G401 (cell line): ENCODE results near the gene SCUBE2. TPM values are rescaled to one million over a fixed set of nuclear protein-coding genes. Genes with fewer than 3 reads are reported as not detected.
A peak's percentile ranks its signal among the peaks of the same experiment; 100 is the strongest.
"Not testable (repeated sequence)": the region's sequence is repeated elsewhere in the genome, so short reads cannot be mapped to it uniquely, and the experiment has no call there.

Experiments
- DNase-seq: peaks from one replicate; pipeline ENCODE4 v3.0.0-alpha.2; 2015; ENCODE audit warnings: low spot score
- in situ Hi-C: cut with HindIII; loops from 2 replicates; pipeline ENCODE4 v1.10.0; 2016; ENCODE audit warnings: low sequenced_read_pairs, mixed read lengths
- total RNA-seq: library from RNA; depleted of rRNA; stranded (reverse); fragments of >200 nt; shearing (Covaris generic); gene quantifications from 2 replicates; pipeline ENCODE4 v1.2.3, GENCODE V29; 2014

Gene SCUBE2
- total RNA-seq, 1 experiment from 2014 or later: not detected

GRCh38 chr11:9022961-9023680 is 68.3 kb downstream of the SCUBE2 start:
- no peak for DNase-seq
- in situ Hi-C loops: no loop called here

GRCh38 chr11:9020916-9021315 is 70.5 kb downstream of the SCUBE2 start:
- no peak for DNase-seq
- in situ Hi-C loops: no loop called here

GRCh38 chr11:9019861-9020260 is 71.5 kb downstream of the SCUBE2 start:
- no peak for DNase-seq
- in situ Hi-C loops: no loop called here

GRCh38 chr11:9017773-9018172 is 73.6 kb downstream of the SCUBE2 start:
- in situ Hi-C loops: no loop called here
- DNase-seq: peak; percentile 34

- in situ Hi-C loops: no loop called here
- no peak for DNase-seq
Measured at GRCh38 chr11:9016916-9017642, 74.3 kb downstream of the SCUBE2 start.

- in situ Hi-C loops: no loop called here
- peak; percentile 100 for DNase-seq
Measured at GRCh38 chr11:9015677-9016076, 75.7 kb downstream of the SCUBE2 start.

- in situ Hi-C loops: no loop called here
- peak; percentile 43 for DNase-seq
Measured at GRCh38 chr11:9014826-9015225, 76.6 kb downstream of the SCUBE2 start.

- no peak for DNase-seq
- in situ Hi-C loops: no loop called here
Measured at GRCh38 chr11:9013373-9013772, 78.0 kb downstream of the SCUBE2 start.

GRCh38 chr11:9009538-9009937 is 81.9 kb downstream of the SCUBE2 start:
- in situ Hi-C loops, DNase-seq: not testable (repeated sequence)

- in situ Hi-C loops: no loop called here
Measured at GRCh38 chr11:9008661-9009060, 82.7 kb downstream of the SCUBE2 start.

GRCh38 chr11:9008011-9008550 is 83.3 kb downstream of the SCUBE2 start:
- no peak for DNase-seq
- in situ Hi-C loops: no loop called here

More at GRCh38 chr11:9008661-9009060, 82.7 kb downstream of the SCUBE2 start:
- no peak for DNase-seq

GRCh38 chr11:9005087-9005486 is 86.3 kb downstream of the SCUBE2 start:
- DNase-seq: peak; percentile 63
- in situ Hi-C loops: no loop called here

- in situ Hi-C loops: no loop called here
- DNase-seq: peak; percentile 32
Measured at GRCh38 chr11:9004183-9004926, 87.0 kb downstream of the SCUBE2 start.

- peak; percentile 85 for DNase-seq
- in situ Hi-C loops: no loop called here
Measured at GRCh38 chr11:9003573-9004182, 87.7 kb downstream of the SCUBE2 start, which contains the start of gene NRIP3. Gene NRIP3 (minus strand): TSS chr11:9004001. CDS start chr11:9003935, 66 bp downstream.

GRCh38 chr11:9002920-9003572 is 88.4 kb downstream of the SCUBE2 start:
- in situ Hi-C loops: no loop called here

GRCh38 chr11:9001736-9002135 is 89.7 kb downstream of the SCUBE2 start:
- DNase-seq: peak; percentile 62
- in situ Hi-C loops: no loop called here

More at GRCh38 chr11:9002920-9003572, 88.4 kb downstream of the SCUBE2 start:
- peak; percentile 43 for DNase-seq

GRCh38 chr11:8998017-8998416 is 93.4 kb downstream of the SCUBE2 start:
- in situ Hi-C loops: no loop called here
- no peak for DNase-seq

GRCh38 chr11:8997451-8997850 is 93.9 kb downstream of the SCUBE2 start:
- DNase-seq: no peak
- in situ Hi-C loops: no loop called here

- no peak for DNase-seq
- in situ Hi-C loops: no loop called here
Measured at GRCh38 chr11:8989453-8989852, 101.9 kb downstream of the SCUBE2 start.
